SK-N-SH treated with all-trans-retinoic acid at 6 μM for 48 hours (cell line): Measurements from ENCODE around the gene CACNA1G.

Source experiments
- ATAC-seq: fragments of 200-7000 bp; cut with Tn5 transposase; 3 replicates; pipeline ENCODE4 v1.9.1; 2020; ENCODE audit warnings: mild to moderate bottlenecking, moderate library complexity
- ARNTL ChIP-seq: fragments of 450-650 bp; formaldehyde crosslinking; IDR thresholded peaks from 2 replicates; pipeline ENCODE4 v1.5.0; 2020; ENCODE audit warnings: low read depth, mild to moderate bottlenecking, moderate library complexity, borderline replicate concordance
- BACH2 ChIP-seq: fragments of 250-450 bp; sonication (Bioruptor Pico); IDR thresholded peaks from 2 replicates; pipeline ENCODE4 v1.9.0; 2021; ENCODE audit warnings: mild to moderate bottlenecking, borderline replicate concordance
- CREB5 ChIP-seq: fragments of 250-450 bp; sonication (Bioruptor Pico); IDR thresholded peaks from 2 replicates; pipeline ENCODE4 v1.5.1; 2020; ENCODE audit warnings: low read depth, mild to moderate bottlenecking, moderate library complexity
- CSDC2 ChIP-seq: fragments of 250-450 bp; sonication (Bioruptor Pico); IDR thresholded peaks from 2 replicates; pipeline ENCODE4 v1.5.0; 2020; ENCODE audit warnings: mild to moderate bottlenecking, moderate library complexity
- ESRRG ChIP-seq: fragments of 250-450 bp; sonication (Bioruptor Pico); IDR thresholded peaks from 2 replicates; pipeline ENCODE4 v1.6.1; 2021; ENCODE audit warnings: mild to moderate bottlenecking
- GLIS3 ChIP-seq: fragments of 250-450 bp; sonication (Bioruptor Pico); IDR thresholded peaks from 2 replicates; pipeline ENCODE4 v1.5.0; 2020; ENCODE audit warnings: mild to moderate bottlenecking, moderate library complexity
- ISL1 ChIP-seq: fragments of 250-450 bp; sonication (Bioruptor Pico); IDR thresholded peaks from 2 replicates; pipeline ENCODE4 v2.1.2; 2022; ENCODE audit warnings: mild to moderate bottlenecking, moderate library complexity
- OSR1 ChIP-seq: fragments of 250-450 bp; sonication (Bioruptor Pico); IDR thresholded peaks from 2 replicates; pipeline ENCODE4 v1.8.0; 2022; ENCODE audit warnings: moderate library complexity, mild to moderate bottlenecking, inconsistent platforms
- PATZ1 ChIP-seq: fragments of 250-450 bp; sonication (Bioruptor Pico); IDR thresholded peaks from 2 replicates; pipeline ENCODE4 v1.8.0; 2020; ENCODE audit warnings: mild to moderate bottlenecking, moderate library complexity, borderline replicate concordance
- POU6F1 ChIP-seq: fragments of 250-450 bp; sonication (Bioruptor Pico); IDR thresholded peaks from 2 replicates; pipeline ENCODE4 v1.8.0; 2021; ENCODE audit warnings: low read depth, mild to moderate bottlenecking, moderate library complexity, borderline replicate concordance
- PPARA ChIP-seq: fragments of 250-450 bp; sonication (Bioruptor Pico); IDR thresholded peaks from 2 replicates; pipeline ENCODE4 v1.5.0; 2020; ENCODE audit warnings: mild to moderate bottlenecking, borderline replicate concordance
- SNAI2 ChIP-seq: fragments of 250-450 bp; sonication (Bioruptor Pico); IDR thresholded peaks from 2 replicates; pipeline ENCODE4 v1.5.0; 2020; ENCODE audit warnings: mild to moderate bottlenecking, moderate library complexity
- TCF4 ChIP-seq: fragments of 250-450 bp; sonication (Bioruptor Pico); IDR thresholded peaks from 2 replicates; pipeline ENCODE4 v1.8.0; 2021; ENCODE audit warnings: mild to moderate bottlenecking, moderate library complexity, borderline replicate concordance
- TSHZ2 ChIP-seq: fragments of 250-450 bp; sonication (Bioruptor Pico); IDR thresholded peaks from 2 replicates; pipeline ENCODE4 v1.5.0; 2020; ENCODE audit warnings: mild to moderate bottlenecking, moderate library complexity
- ZC3H10 ChIP-seq: fragments of 250-450 bp; sonication (Bioruptor Pico); IDR thresholded peaks from 2 replicates; pipeline ENCODE4 v1.5.1; 2021; ENCODE audit warnings: mild to moderate bottlenecking, moderate library complexity
- ZFP3 ChIP-seq: fragments of 250-450 bp; sonication (Bioruptor Pico); IDR thresholded peaks from 2 replicates; pipeline ENCODE4 v1.5.0; 2020; ENCODE audit warnings: mild to moderate bottlenecking, moderate library complexity
- ZFP30 ChIP-seq: fragments of 450-650 bp; formaldehyde crosslinking; IDR thresholded peaks from 2 replicates; pipeline ENCODE4 v1.5.0; 2022; ENCODE audit warnings: mild to moderate bottlenecking, moderate library complexity
- ZNF565 ChIP-seq: fragments of 450-650 bp; formaldehyde crosslinking; conservative IDR thresholded peaks from 2 replicates; pipeline ENCODE4 v1.5.0; 2020; ENCODE audit warnings: low read depth, mild to moderate bottlenecking, moderate library complexity
- ZNF70 ChIP-seq: fragments of 450-650 bp; formaldehyde crosslinking; IDR thresholded peaks from 2 replicates; pipeline ENCODE4 v1.5.0; 2020; ENCODE audit warnings: mild to moderate bottlenecking, moderate library complexity
- ZNF8 ChIP-seq: fragments of 450-650 bp; formaldehyde crosslinking; IDR thresholded peaks from 2 replicates; pipeline ENCODE4 v1.5.0; 2020; ENCODE audit warnings: mild to moderate bottlenecking, moderate library complexity

Gene CACNA1G

GRCh38 chr17:50517504-50518383 lies 42.8 kb upstream of the CACNA1G start:
- no peak for ATAC-seq
- TF ChIP-seq SNAI2 (CRISPR knock-in tag), result no peak
- TF ChIP-seq BACH2 (CRISPR knock-in tag), result no peak
- TF ChIP-seq ARNTL (CRISPR knock-in tag), result no peak
- TF ChIP-seq ESRRG (CRISPR knock-in tag), result no peak

GRCh38 chr17:50518384-50519023 lies 42.0 kb upstream of the CACNA1G start:
- no peak for ATAC-seq
- TF ChIP-seq ZNF8 (CRISPR knock-in tag) (no peak), OSR1 (no peak), TCF4 (CRISPR knock-in tag) (no peak), PATZ1 (no peak), POU6F1 (CRISPR knock-in tag) (no peak), ARNTL (CRISPR knock-in tag) (no peak), TSHZ2 (CRISPR knock-in tag) (no peak), ZNF565 (CRISPR knock-in tag) (no peak), CSDC2 (CRISPR knock-in tag) (no peak), ZC3H10 (no peak), ZNF70 (CRISPR knock-in tag) (no peak), GLIS3 (no peak), ISL1 (CRISPR knock-in tag) (no peak), ZFP30 (CRISPR knock-in tag) (no peak)

- ATAC-seq, result no peak
- TF ChIP-seq PPARA (CRISPR knock-in tag) (no peak), GLIS3 (no peak)
These were observed 41.2 kb upstream of the CACNA1G start for GRCh38 chr17:50519141-50519834.

GRCh38 chr17:50520483-50520882 lies 40.0 kb upstream of the CACNA1G start:
- ATAC-seq, result no peak
- TF ChIP-seq ZFP3 (CRISPR knock-in tag), result no peak
- no peak for TF ChIP-seq CREB5 (CRISPR knock-in tag)
- no peak for TF ChIP-seq POU6F1 (CRISPR knock-in tag)
